GM23338 (cell line): ENCODE measurements around the gene MYO5A. TPM values are rescaled to one million over a fixed set of nuclear protein-coding genes. Genes with fewer than 3 reads are reported as not detected.
"Not testable (repeated sequence)": the region's sequence is repeated elsewhere in the genome, so short reads cannot be mapped to it uniquely, and the experiment has no call there.

Experiments
- ATAC-seq: fragments of 200-7000 bp; cut with Tn5 transposase; 3 replicates; pipeline ENCODE4 v1.9.1; 2020
- DNase-seq: peaks from one replicate; pipeline ENCODE4 v3.0.0-alpha.2; 2015; ENCODE audit warnings: low spot score
- H2AFZ ChIP-seq: fragments of 200-600 bp; sonication (generic); 2 replicates; pipeline ENCODE4 v1.8.0; 2016; ENCODE audit warnings: antibody characterized with exemption, mild to moderate bottlenecking, moderate library complexity
- H3F3A ChIP-seq: fragments of 200-600 bp; sonication (generic); replicated peaks from 2 replicates; pipeline ENCODE4 v1.8.0; 2017; ENCODE audit warnings: antibody characterized with exemption, mixed run types, low read depth
- H3K27ac ChIP-seq: fragments of 200-600 bp; sonication (generic); 2 replicates; pipeline ENCODE4 v1.6.1; 2016; ENCODE audit warnings: low read depth
- H3K27me3 ChIP-seq: fragments of 200-600 bp; sonication (generic); 2 replicates; pipeline ENCODE4 v1.8.0; 2016; ENCODE audit warnings: mild to moderate bottlenecking, mixed run types, moderate library complexity; ENCODE audit not compliant: insufficient read depth
- H3K36me3 ChIP-seq: fragments of 200-600 bp; sonication (generic); 2 replicates; pipeline ENCODE4 v1.8.0; 2016; ENCODE audit warnings: mild to moderate bottlenecking; ENCODE audit not compliant: insufficient read depth
- H3K4me1 ChIP-seq: fragments of 200-600 bp; sonication (generic); 2 replicates; pipeline ENCODE4 v1.8.0; 2016; ENCODE audit warnings: mild to moderate bottlenecking, moderate library complexity; ENCODE audit not compliant: insufficient read depth
- H3K4me2 ChIP-seq: fragments of 200-600 bp; sonication (generic); 2 replicates; pipeline ENCODE4 v1.7.1; 2017; ENCODE audit warnings: mixed run types
- H3K4me3 ChIP-seq: fragments of 200-600 bp; sonication (generic); 2 replicates; pipeline ENCODE4 v1.6.1; 2016; ENCODE audit warnings: mixed run types
- H3K79me2 ChIP-seq: fragments of 200-600 bp; sonication (generic); replicated peaks from 2 replicates; pipeline ENCODE4 v1.8.0; 2017; ENCODE audit warnings: mild to moderate bottlenecking; ENCODE audit not compliant: insufficient read depth
- H3K9me2 ChIP-seq: fragments of 200-600 bp; sonication (generic); 2 replicates; pipeline ENCODE4 v1.8.0; 2017; ENCODE audit not compliant: insufficient read depth
- H4K20me1 ChIP-seq: fragments of 200-600 bp; sonication (generic); replicated peaks from 2 replicates; pipeline ENCODE4 v1.8.0; 2017; ENCODE audit warnings: mild to moderate bottlenecking; ENCODE audit not compliant: insufficient read depth
- H3K27ac Mint-ChIP-seq: 2 replicates; pipeline ENCODE4 v1.8.0; 2020; ENCODE audit warnings: inconsistent platforms, mild to moderate bottlenecking, moderate library complexity, mixed read lengths
- H3K27me3 Mint-ChIP-seq: 3 replicates; pipeline ENCODE4 v1.8.0; 2022; ENCODE audit warnings: low read depth, mild to moderate bottlenecking, moderate library complexity, mixed read lengths, inconsistent platforms; ENCODE audit not compliant: insufficient read depth, poor library complexity
- H3K36me3 Mint-ChIP-seq: 3 replicates; pipeline ENCODE4 v1.8.0; 2021; ENCODE audit warnings: low read depth, mild to moderate bottlenecking, inconsistent platforms, moderate library complexity, mixed read lengths
- H3K4me1 Mint-ChIP-seq: 3 replicates; pipeline ENCODE4 v1.8.0; 2020; ENCODE audit warnings: mild to moderate bottlenecking, inconsistent platforms, mixed read lengths
- H3K4me3 Mint-ChIP-seq: 3 replicates; pipeline ENCODE4 v1.8.0; 2021; ENCODE audit warnings: moderate library complexity, mild to moderate bottlenecking, inconsistent platforms, mixed read lengths
- H3K9me3 Mint-ChIP-seq: 3 replicates; pipeline ENCODE4 v1.8.0; 2020; ENCODE audit warnings: moderate library complexity, mild to moderate bottlenecking, inconsistent platforms, mixed read lengths
- CREB1 ChIP-seq: fragments of 250-450 bp; sonication (Bioruptor Pico); IDR thresholded peaks from 2 replicates; pipeline ENCODE4 v1.5.0; 2020; ENCODE audit warnings: low read depth, mild to moderate bottlenecking, moderate library complexity
- CTCF ChIP-seq, 2 experiments: fragments of 200-600 bp in 1 of 2; sonication (generic) in 1 of 2; conservative IDR thresholded peaks; 2 replicates each; pipeline versions ENCODE4 v1.5.1 to v1.6.1; 2016 to 2017; ENCODE audit warnings: antibody characterized with exemption in 2 of 2, low read depth in 2 of 2, mild to moderate bottlenecking in 2 of 2, moderate library complexity in 1 of 2
- ETS1 ChIP-seq: IDR thresholded peaks from 2 replicates; pipeline ENCODE4 v1.6.1; 2016; ENCODE audit warnings: antibody characterized with exemption
- JUNB ChIP-seq: IDR thresholded peaks from one replicate; pipeline ENCODE4 v1.6.1; 2016; ENCODE audit warnings: antibody characterized with exemption; ENCODE audit not compliant: unreplicated experiment
- NANOG ChIP-seq: IDR thresholded peaks from 2 replicates; pipeline ENCODE4 v1.6.1; 2016; ENCODE audit warnings: antibody characterized with exemption, borderline replicate concordance
- POLR2AphosphoS5 ChIP-seq: IDR thresholded peaks from 2 replicates; pipeline ENCODE4 v1.6.1; 2016; ENCODE audit warnings: antibody characterized with exemption, low read depth
- polyA plus RNA-seq: library from polyadenylated mRNA; unstranded; fragments of >200 nt; fragmentation: Nextera tagmentation; extraction: Ambion mirVana; gene quantifications from 2 replicates; pipeline ENCODE4 v1.2.1, GENCODE V29; 2016
- total RNA-seq: library from RNA; depleted of rRNA; stranded (reverse); fragments of >200 nt; shearing (Covaris generic); gene quantifications from 2 replicates; pipeline ENCODE4 v1.2.3, GENCODE V29; 2014

MYO5A gene
- total and polyA plus RNA-seq, 2 experiments from 2014 or later = 5.7 to 31.8 TPM

- not testable (repeated sequence) for H3K79me2 ChIP-seq, H3F3A ChIP-seq, H3K27me3 Mint-ChIP-seq, H3K4me2 ChIP-seq, DNase-seq, H3K4me1 Mint-ChIP-seq, H3K36me3 Mint-ChIP-seq, H3K9me3 Mint-ChIP-seq, H3K27ac Mint-ChIP-seq, H4K20me1 ChIP-seq, H3K4me1 ChIP-seq, H3K27me3 ChIP-seq, H3K36me3 ChIP-seq, H3K4me3 ChIP-seq, H3K9me2 ChIP-seq, H3K4me3 Mint-ChIP-seq, ATAC-seq, H2AFZ ChIP-seq, H3K27ac ChIP-seq
Measured at GRCh38 chr15:52574623-52575022, 45.9 kb upstream of the MYO5A start.

GRCh38 chr15:52568601-52569585, 40.2 kb upstream of the MYO5A start, which contains the start of gene ARPP19:
ARPP19 (minus strand) TSS chr15:52569030; CDS start chr15:52568892, 138 bp downstream.
- peaks cover 3% of the 10 kb centered on the region; the same call in 1 of the 3 replicates for H3K36me3 Mint-ChIP-seq
- H3K27me3 Mint-ChIP-seq = peaks cover 7% of the 10 kb centered on the region

More at GRCh38 chr15:52568601-52569585, 40.2 kb upstream of the MYO5A start, which contains the start of gene ARPP19:
- peak in 1 of 2 experiments; percentile 33; a peak in 1 of 4 replicates for TF ChIP-seq CTCF (conservative IDR thresholded peaks at IDR 0.05; ENCODE audit: low read depth in 2 of 2)
- TF ChIP-seq JUNB = no peak
- peak; percentile 95 for TF ChIP-seq ETS1
- TF ChIP-seq CREB1 (CRISPR knock-in tag) = peak; percentile 93
- peak; percentile 67 for TF ChIP-seq POLR2AphosphoS5
- TF ChIP-seq NANOG = no peak
- Mint-ChIP-seq H3K4me1 (peaks cover 23% of the 10 kb centered on the region; the same call in 2 of the 3 replicates), H3K27ac (peak within 1 kb of the TSS; percentile 99), H3K4me3 (peak within 1 kb of the TSS; percentile 93), H3K9me3 (no peaks in the 10 kb centered on the region; the same call in 2 of the 3 replicates)
- H3K4me2 ChIP-seq = peak within 1 kb of the TSS; percentile 90
- peaks cover 31% of the 10 kb centered on the region for H4K20me1 ChIP-seq
- H3F3A ChIP-seq = no peaks in the 10 kb centered on the region
- no peaks in the 10 kb centered on the region for H3K36me3 ChIP-seq
- peak within 1 kb of the TSS; percentile 95 for H3K4me3 ChIP-seq
- DNase-seq (peak; percentile 98), ATAC-seq (peak; percentile 93)
- H3K79me2 ChIP-seq = peaks cover 47% of the 10 kb centered on the region
- no peaks in the 10 kb centered on the region for H3K9me2 ChIP-seq
- peaks cover 14% of the 10 kb centered on the region; the same call in 1 of the 2 replicates for H3K4me1 ChIP-seq
- H3K27ac ChIP-seq = peak within 1 kb of the TSS; percentile 97
- H2AFZ ChIP-seq = peak within 1 kb of the TSS; percentile 98
- no peaks in the 10 kb centered on the region for H3K27me3 ChIP-seq
